Pericardium fibroblast (primary cell): ENCODE measurements around the gene GMEB1. TPM values are rescaled to one million over a fixed set of nuclear protein-coding genes. Genes with fewer than 3 reads are reported as not detected.

Experiments used
- total RNA-seq: library from RNA; depleted of rRNA; stranded (reverse); fragments of >200 nt; gene quantifications from 2 replicates; pipeline ENCODE4 v1.2.3, GENCODE V29; 2015

Gene GMEB1, protein sequence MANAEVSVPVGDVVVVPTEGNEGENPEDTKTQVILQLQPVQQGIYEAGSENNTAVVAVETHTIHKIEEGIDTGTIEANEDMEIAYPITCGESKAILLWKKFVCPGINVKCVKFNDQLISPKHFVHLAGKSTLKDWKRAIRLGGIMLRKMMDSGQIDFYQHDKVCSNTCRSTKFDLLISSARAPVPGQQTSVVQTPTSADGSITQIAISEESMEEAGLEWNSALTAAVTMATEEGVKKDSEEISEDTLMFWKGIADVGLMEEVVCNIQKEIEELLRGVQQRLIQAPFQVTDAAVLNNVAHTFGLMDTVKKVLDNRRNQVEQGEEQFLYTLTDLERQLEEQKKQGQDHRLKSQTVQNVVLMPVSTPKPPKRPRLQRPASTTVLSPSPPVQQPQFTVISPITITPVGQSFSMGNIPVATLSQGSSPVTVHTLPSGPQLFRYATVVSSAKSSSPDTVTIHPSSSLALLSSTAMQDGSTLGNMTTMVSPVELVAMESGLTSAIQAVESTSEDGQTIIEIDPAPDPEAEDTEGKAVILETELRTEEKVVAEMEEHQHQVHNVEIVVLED
- 4.5 and 8.5 TPM in 2 replicates for total RNA-seq

DNA sequence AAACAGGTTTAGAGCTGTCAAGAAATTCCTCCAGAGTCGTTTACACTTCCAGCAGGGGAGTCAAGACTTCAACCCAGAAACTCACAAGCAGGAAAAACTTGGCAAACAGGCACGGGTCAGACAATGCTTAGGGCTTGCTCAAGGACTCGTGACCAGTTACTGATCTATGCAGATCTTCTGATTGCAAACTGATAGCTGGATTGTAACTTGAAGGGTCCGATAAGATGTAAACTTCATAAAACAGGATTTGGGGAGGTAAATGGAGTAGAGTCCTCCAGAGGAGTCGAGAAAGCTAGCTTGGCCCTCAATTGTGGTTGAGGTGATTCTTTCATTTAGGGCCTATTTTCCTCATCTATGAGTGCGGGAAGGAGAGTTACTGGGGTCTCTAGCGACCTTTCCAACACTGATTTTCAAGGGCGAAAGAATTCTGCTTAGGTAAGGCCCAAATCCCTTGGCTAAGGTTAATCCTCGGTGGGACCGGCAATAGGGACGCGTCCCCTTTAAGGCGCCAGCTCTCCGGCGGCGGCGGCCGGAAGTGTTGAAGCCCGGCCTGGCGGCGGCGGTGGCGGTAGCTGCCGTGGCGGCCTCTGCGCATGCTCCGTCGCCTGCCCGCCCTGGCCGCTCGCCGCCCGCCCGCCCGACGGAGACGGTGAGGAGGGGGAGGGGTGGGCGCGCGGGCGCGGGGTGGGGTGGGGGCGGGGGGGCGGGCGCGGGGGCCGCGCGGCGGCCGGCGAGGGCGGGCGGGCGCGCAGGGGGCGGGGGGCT, at the start of gene GMEB1:
Gene GMEB1 (plus strand): TSS at position 594 of the 765 bp plus-strand sequence. CDS start 14,829 bp downstream, outside the sequence.

DNA sequence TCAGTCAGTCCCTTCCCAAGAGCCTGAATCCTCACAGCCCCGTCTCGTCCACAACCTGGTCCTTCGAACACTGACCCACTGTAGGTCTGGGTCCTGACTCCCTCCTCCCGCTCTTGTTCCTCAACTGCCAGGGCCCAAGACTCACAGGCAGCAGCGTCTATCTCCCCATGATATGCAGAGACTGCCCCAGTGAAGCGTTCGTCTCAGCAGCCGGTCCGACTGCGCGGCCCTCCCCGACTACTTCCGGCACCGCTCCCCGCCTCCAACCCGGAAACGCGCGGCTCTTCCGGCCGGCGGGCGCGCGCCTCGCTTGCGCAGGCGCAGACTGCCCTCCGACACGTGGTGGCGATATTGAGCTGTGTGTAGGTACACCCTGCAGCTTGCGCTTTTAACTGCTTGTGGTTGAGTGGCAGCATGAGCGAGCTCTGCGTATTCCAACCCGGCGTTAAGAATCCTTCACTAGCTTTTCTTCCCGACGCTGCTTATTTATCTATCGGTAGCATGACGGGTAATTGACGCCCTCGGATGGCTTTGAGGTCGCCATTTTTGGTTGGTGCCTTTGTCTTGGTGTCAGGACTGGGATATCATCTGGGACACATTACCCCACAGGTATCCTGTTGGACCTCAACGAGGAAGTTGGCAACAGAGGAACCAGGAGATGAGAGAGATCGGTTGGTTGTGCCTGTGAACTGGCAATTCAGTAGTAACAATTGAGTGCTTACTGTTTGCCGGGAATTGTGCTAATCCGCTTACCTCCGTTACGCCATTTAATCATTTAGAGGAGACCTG, 25.5 kb upstream of the GMEB1 start, which contains the start of gene TAF12:
Gene TAF12 (minus strand): TSS at position 221 of the 789 bp plus-strand sequence. CDS start 20,986 bp downstream, outside the sequence.

DNA sequence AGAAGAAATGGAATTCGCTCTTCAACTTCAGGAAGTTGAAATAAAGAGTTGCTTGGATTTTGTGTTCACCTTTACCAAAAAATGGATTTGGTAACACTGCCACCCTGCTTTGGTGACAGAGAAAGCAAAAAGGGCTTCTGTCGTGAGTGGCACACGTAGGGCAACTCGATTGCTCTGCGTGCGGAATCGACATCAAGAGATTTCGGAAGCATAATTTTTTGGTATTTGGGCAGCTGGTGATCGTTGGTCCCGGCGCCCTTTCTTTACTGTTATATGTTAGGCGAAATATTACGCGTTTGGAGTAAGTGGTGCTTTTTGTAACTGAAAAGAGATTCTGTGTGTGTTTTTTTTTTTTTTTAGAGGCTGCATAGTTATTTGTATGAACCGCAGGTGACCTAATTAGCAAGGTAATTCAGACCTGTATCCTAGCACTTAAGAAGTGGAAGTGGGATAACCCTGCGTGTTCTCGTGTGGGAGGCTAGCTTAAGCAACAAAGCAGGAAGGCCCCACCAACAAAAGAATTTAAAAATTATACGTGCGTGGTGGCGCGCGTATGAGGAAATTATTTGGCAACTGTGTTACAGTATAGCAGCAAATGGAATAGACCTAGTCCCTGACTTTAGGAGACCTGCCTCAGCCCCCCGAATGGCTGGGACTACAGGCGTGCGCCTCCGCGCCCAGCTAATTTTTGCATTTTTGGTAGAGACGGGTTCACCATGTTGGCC, 19.9 kb upstream of the GMEB1 start, which contains the start of gene RNU11:
Gene RNU11 (plus strand): TSS at position 127 of the 725 bp plus-strand sequence.

DNA sequence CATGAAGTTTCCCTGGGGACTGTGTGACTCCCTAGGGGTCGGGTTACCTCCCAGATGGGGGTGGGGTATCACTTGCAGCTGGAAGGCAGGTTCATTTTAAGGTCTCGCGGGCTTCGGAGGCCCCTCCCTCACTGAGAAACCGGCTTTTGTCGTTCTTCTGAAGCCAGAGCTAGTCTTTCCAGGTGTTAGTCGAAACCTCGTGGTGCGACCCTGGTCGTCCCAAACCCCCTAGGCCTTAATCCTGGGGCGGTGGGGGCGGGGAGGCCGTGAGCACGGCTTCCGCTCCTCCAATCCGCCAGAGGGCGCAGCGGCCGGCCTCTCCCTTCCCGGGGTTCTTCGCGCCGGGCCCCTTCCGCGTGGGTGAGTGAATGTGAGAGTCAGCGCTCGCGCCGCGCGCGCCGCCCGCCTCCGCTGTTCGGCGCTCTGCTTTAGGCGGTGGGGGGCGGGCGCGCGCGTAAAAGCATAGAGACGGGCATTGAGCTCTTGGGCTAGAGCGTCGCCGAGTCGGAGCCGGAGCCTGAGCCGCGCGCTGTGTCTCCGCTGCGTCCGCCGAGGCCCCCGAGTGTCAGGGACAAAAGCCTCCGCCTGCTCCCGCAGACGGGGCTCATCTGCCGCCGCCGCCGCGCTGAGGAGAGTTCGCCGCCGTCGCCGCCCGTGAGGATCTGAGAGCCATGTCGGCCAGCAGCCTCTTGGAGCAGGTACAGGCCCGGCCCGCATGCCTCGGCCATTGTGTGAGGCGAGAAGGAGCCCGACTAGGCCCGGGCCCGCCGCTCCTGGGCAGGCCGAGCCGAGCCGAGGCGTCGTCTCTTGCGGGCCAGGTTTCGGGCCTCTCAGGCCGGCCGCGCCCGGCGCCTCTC, 68.1 kb downstream of the GMEB1 start, which contains the start of gene YTHDF2:
Gene YTHDF2 (plus strand): TSS at position 491 of the 857 bp plus-strand sequence. CDS start 181 bp downstream, at position 672.

Other genes with a start within 250 kb of the GMEB1 start
- gene RCC1, start 162.7 kb upstream of the GMEB1 start, total RNA-seq: 20.9 and 38.1 TPM in 2 replicates
- 18.9 and 28.0 TPM in 2 replicates for gene TRNAU1AP, start 115.7 kb upstream of the GMEB1 start, total RNA-seq
- gene RAB42, start 76.5 kb upstream of the GMEB1 start, total RNA-seq: 5.5 and 8.3 TPM in 2 replicates
- 28.8 and 34.2 TPM in 2 replicates for gene TAF12, start 25.7 kb upstream of the GMEB1 start, total RNA-seq
- not detected in 2 replicates for gene RNU11, start 20.2 kb upstream of the GMEB1 start, total RNA-seq
- 34.4 and 35.4 TPM in 2 replicates for gene YTHDF2, start 68.2 kb downstream of the GMEB1 start, total RNA-seq
- gene OPRD1, start 143.4 kb downstream of the GMEB1 start, total RNA-seq: not detected in 2 replicates
- gene EPB41, start 245.8 kb downstream of the GMEB1 start, total RNA-seq: 1.9 and 2.5 TPM in 2 replicates